Anterior cingulate cortex (tissue), 58 donors: ENCODE results near the gene STAB2.

ENCODE experiments used
- DNase-seq, 58 donors: peaks; one replicate each; lab custom pipeline; 2025; lab: John Stamatoyannopoulos, UW

The STAB2 gene

DNA sequence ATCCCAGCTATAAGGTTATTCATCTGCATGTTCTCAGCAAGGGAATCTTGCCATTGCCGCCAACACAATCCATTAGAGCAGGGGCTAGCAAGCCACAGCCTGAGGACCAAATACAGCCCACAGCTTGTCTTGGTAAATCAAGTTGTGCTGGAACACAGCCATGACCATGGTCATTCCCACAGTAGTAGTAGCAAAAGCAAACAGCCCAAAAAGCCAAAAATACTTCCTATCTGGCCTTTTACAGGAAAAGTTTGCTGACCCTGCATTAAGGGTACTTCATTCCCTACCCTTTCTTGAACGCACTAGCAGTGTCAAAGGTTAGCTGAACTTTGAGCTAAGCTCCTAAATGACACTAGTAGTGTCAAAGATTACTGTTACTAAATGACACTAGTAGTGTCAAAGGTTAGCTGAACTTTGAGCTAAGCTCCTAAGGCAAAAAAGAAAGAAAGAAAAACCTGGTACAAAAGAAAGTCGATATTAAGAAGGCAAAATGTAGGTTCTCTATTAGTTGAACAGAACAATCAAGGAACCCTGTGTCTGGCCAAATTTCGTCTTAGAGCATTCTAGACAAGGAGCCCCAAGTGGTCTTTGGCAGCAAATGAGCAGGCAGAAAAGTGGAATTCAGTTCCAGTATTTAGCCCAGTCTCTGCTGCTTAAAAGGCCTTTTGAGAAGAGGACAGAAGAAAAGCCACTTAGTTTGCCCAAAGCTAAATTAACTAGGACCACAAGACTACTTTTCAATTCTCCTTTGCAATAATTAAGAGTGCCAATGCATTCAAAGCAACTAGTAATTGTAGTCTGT, 186.2 kb downstream of the STAB2 start:
- peak in 12 of 58 donors; percentile 4 to 74 (median 16) for DNase-seq

DNA sequence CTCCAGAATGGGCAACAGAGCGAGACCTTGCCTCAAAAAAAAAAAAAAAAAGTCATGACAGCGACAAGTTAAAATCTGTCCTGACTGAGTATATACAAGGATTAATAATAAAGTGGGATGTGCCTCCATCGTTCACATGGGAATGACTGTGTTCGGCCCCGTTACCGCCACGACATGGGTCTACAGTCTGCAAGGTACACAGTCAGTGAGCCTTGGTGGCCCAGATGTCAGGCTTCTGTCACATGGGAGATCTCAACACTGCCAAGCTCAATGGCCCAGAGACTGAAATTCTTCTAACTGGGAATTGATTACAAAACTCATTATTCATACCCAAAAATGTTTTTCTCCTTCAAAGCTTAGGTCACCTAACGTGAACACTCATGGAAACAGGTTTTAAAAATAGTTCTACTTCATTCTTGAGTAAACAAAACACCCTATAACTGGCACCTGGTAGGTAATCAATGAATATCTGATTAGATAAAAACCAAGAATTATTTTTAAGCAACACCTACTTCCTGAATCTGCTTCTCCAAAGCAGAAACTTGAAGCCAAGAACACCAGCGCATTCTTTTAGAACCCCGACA, 188.0 kb downstream of the STAB2 start:
- DNase-seq, result no peak

DNA sequence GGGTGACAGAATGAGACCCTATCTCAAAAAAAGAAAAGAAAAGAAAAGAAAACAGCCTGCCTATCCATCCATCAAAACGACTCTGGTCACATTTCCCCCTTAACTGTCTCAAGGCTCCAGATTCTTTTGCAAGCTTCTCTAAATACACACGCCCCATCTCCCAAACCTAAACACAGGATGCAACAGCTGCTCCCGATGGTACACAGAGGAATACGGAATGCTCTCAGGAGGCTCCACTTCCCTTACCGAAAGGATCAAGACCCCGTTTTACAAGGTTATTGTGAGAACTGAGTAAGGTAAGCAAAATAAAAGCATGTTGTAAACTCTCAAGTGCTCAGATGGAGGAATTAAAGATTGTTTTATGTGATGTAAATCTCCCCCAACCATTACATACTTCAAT, 191.7 kb downstream of the STAB2 start:
- no peak for DNase-seq

DNA sequence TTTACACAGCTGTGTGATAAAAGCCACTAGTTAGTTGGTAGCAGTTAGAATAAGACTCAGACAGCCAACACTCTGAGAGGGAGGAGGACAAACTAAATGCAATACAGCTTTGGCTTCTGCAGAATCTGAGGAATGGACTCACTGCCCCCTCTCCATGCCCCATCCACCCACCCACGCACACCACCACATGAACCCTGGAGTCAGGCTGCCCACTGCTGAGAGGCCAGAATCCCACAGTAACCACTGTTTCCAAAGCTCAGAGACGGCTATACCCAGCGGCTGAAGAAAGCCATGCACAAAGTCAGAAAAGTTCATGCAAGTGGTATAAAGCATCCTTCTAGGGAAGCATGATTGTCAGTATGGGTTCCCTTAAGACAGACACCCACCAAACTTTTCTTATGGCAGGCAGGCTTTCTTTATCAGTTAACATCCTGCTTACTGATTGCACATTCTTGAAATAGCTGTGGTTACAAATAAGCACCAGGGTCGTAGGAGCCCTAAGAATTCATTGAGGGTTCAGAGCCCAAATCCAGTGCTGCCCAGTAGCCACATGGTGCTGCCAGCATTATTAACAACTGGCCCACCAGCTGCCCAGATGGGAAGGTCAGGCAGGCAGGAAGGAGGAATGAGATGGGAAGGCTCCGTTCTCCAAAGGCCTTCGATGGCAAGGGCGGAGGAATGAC, 192.5 kb downstream of the STAB2 start:
- no peak for DNase-seq

DNA sequence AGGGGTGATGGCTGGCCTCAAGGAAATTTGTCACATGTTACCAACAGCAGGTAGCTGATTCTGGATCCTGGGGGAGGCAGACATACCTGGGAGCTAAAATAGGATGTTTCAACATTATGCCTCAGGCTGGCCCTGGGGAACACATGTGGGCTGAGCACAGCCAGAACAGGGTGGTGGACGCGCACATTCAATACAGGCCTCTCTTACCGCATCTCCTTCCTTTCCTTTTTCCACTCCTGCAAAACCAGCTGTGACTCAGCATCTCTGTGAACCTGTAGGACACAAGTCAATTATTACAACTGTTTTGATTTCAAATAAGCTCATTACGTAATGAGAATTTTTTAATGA, 193.0 kb downstream of the STAB2 start:
- DNase-seq, result no peak

DNA sequence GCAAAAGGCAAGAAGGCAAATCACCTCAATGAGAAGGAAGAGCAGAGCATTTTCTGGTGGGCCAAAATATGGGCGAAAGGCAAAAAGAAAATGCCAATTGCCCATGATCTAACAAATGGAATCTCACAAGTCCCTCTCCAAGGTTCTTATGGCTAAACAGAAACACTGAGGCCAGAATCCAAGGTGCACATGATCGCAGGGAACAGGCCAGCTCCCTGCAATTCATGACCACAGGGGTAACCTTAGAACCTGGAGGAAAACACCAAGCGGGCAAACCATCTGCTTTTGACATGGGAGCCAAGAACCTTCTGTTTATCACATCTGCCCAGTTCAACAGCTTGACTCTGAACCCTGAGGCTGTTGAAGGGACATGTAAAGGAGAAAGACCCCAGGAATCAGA, 193.9 kb downstream of the STAB2 start:
- no peak for DNase-seq

DNA sequence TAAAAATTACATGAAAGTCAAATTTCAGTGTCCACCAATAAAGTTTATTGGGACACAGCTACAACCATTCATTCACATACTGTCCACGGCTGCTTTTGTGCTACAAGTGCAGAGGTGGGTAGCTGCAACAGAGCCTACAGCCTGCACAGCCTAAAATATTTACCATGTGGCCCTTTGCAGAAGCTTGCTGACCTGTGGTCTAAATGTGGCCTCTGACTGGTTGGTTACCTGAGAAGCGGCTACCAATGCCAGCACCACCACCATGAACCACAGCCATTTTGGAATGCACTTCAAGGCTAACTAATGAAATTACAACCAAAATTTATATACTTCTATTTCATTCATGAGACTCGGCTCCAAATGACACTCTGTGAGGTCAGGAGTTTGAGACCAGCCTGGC, 195.3 kb downstream of the STAB2 start:
- no peak for DNase-seq

DNA sequence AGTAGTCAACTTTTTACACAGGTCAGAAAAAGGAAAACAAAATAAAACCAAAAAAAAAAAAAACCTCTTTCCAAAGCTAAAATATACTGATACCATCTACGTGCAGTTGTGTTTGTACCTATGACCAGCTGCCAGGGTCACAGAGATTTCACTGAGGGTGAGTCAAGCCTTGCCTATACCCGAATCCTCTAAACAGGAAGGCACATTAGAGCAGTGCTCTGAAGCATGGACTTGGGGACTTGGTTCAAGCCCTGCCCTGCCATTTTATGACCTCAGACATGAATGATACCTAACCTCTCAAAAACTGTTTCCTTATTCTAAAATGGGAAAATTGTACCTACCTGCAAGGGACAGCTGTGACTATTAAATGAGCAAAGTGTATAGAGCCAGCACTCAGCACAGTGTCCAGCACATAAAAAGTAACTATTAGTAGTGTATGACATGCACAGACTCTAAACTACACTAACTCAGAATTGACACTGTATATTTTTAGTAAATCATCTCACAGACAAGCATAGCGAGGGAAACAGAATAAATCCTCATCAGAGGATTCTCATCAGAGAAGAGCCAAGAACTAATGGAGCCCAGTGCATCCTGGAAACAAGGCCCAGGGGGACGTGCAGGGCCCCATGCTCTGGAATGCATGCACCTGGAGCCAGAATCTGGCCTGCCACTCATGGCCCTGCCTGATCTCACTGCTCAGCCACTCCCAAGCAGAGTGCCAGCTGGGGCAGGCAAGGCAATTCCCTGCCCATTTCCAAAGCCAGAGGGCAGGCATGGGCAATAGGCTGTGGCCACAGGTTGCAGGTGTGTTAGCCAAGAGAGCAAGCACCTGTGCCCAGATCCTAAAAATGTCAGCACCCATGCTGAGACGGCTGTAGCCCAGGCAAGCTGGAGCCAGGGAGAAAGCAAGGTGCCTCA, 196.9 kb downstream of the STAB2 start:
- no peak for DNase-seq

DNA sequence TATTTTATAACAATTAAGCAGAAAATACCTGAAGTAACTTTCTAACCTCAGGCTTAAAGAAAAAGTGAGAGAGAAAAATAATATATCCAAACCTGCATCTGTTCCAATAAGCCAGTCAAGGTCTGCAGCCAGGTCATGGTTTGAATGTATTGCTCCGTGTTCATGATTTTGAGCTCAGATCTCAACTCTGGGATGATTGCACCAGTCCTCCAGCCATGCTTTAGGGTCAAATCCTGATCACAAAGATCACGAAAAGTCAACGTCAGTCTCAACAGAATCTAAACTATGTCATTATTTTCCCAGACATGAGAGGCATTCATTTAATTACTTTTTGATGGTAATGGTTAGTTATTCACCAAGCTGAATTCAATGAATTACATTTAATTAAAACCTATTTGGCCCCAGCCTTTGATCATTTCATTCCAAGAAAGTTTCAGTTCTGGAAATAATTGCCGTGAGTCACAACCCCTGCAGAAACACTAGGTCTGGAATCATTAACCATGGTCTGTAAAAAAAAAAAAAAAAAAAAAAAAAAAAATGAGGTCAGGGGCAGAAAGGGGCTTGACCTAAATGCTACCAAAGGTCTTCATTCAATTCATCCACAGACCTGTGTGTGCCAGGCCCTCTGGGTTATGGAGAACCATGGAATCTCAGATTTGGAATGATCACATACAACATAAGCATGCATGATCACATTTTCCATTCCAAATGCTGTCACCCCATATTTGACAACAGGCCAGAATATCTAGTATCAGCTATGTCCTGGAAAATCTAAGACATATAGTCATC, 198.4 kb downstream of the STAB2 start:
- no peak for DNase-seq

DNA sequence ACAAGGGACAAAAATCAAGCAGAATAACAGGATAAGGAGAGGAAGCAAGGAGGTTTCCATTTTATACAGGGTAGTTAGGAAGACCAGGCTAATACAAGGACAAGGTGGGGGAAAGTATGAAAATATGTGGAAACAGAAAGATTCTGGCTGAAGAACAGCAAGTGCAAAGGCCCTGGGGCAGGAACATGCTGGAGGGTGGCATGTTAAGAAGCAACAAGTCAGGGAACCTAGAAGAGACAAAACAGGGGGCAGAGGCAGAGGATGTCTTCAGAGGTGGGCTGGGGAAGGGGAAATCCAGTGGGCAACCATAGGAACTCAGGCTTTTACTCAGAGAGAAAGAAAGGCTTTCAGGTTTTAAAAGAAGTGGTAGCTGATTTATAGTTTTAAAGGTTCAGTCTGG, 199.1 kb downstream of the STAB2 start:
- no peak for DNase-seq

DNA sequence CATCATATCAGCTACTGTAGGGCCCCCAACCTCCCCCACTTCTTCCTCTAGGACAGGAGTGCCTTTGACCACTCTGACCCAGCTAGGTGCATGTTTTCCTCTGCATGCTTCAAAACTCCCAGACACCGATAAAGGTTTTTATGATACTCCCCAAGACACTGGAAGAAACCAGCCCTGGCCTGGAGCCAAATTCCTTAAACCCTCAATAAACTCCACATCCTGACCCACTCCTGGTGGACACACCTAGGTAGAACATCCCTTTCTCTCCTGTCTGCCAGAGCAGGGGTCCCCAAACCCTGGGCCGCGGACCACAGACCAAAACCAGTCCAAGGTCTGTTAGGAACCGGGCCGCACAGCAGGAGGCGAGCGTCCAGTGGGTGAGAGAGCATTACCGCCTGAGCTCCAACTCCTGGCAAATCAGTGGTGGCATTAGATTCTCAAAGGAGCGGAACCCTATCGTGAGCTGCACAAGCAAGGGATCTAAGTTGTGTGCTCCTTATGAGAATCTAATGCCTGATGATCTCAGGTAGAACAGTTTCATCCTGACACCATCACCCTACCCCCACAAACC, 204.4 kb downstream of the STAB2 start:
- DNase-seq, result no peak

DNA sequence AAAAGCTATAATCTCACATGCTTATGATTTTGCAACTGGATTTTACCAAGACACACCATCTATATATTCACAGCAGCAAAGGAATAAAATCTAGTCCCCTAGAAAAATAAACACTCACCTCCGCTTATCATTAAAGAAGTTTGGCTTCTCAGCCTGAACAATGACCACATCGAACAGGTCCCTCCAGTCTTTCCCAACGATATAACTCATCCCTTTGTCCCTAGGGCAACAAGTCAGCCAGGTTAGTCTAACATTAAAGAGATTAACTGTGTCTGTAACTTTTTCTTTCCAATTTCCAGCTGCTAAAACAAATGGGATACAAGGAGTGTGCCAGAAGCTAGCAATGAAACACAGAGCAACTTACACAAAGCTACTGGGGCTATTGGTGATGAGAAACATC, 206.0 kb downstream of the STAB2 start:
- no peak for DNase-seq

DNA sequence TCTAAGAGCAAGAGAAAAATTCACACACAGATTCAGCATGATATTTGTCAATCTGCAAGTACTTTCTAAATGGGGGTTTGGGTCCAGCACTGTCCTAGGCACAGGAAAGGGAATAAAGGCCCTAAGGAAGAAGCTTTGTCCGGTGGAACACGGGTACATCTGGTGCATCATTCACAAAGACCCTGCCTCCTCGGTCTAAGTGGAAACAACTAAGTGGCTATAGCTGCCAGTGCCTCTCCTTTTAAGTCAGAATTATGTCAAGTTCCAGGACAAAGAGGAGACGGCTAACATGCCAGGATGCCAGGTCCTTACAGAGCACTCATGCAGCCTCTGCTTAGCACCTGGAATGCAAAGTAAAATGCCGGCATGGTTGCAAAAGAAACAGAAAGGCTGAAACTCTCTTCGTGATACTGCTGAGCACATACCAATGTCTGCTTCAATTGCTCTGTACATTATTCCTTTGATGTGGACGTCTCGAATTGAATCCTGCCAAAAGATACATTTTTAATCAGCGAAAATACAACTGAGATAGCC, 206.5 kb downstream of the STAB2 start:
- no peak for DNase-seq

DNA sequence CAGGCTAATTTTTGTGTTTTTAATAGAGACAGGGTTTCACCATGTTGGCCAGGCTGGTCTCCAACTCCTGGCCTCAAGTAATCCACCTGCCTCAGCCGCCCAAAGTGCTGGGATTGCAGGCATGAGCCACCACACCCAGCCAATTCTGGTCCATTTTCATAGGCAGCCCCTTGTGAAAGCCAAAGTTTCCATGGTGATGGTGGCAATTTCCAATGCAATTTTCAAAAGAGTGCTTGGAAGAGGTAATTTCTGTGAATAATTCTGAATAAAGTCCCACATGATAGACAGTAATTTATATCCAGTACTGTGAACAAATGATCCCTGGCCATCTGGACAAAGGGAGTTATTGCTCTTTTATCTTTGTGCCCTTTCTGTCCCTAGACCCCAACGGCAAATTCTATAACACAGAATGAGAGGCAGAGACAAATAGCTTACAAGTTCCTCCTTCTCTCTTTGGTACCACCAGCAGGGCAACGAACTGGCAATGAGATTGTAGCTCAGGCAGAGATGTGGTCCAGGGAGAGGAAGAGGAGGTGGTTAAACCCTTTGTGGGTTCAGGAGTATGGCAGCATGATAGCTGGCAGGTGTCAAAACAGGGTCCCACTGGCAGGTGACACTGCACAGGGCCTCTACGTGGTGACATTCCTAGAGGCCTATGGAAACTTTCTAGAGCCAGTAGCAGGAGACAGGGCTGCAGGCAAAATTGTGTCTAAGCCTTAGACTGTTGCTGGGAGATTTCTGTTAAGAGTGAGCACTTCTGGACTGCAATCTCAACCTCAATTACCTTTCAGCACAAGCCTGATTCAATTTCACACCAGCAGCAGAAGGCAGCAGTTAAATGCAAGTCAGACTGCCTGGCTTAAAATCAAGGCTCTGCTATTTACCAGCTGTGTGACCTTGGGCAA, 207.5 kb downstream of the STAB2 start:
- no peak for DNase-seq

DNA sequence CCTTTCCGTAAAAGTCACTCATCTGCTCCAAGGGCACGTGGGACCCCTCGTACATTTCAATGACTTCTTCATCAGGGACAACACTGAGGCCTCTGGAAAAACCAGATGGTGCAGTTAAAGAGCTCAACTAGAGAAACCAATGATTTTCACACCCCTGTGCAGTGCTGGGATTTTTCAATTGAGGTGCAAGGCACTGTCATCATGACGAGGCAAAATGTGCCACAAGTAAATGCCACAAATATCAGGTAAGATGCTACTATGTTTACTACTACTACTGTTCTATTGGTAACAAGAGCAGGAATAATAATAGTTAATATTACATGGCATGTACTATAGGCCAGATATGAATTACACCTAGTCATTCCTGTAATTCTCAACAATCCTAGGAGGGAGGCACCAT, 211.5 kb downstream of the STAB2 start:
- no peak for DNase-seq

DNA sequence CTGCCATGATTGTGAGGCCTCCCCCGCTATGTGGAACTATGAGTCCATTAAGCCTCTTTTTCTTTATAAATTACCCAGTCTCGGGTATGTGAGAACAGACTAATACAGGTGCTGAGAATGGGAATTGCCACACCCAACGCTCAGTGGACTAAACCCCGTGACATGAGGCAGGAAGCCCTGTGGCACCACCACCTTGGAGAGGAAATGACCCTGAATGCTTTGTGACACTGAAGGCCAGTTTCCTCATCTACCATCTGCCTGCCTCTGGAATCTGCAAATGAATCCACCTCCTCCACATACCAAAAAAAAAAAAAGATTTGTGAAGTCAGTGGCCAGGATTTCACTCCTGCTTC, 212.4 kb downstream of the STAB2 start:
- no peak for DNase-seq

DNA sequence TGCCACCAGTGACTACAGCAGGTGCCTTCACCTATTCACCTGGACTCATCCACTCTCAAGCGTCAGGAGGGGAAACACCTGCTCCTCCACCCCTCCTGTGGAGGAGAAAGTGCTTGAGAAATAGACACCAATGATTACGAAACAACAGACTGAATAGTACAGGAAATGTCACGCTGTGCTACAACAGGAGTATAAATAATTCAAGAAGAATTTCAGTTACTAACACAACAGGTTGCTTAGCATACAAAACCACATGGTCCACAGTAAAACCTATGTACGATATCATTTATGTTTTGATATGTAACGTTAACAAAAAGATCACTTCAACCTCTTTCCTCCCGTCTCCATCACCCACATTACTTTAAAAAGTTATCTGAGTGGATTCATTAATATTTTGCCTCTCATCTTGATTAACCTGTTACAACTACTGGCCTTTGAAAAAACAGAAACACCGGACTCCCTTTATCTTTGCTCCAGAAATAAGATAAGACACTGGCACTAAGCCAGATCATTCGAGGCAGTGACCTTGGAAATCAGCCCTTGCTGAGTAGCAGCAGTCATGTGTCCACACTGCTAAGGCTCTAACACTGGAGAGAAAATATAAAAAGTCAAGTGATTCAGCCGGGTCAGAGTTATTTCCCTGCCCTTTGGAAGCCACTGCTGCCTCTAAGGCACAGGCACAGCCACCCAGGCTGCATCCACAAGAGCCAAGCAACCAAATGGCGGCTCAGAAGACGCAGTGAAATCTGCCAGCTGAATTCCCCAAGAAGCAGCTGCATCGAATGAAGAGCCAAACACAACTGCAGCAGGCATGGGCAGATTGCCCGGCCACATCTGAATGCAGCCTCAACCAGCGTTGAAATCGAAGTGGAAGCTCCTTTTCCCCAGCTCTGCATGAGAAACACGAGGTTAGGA, 213.0 kb downstream of the STAB2 start:
- DNase-seq, result peak in 47 of 58 donors; percentile 5 to 69 (median 36)
